PC-9 (cell line): Measurements from ENCODE around the gene ASB6. TPM values are rescaled to one million over a fixed set of nuclear protein-coding genes. Genes with fewer than 3 reads are reported as not detected.
A peak's percentile ranks its signal among the peaks of the same experiment; 100 is the strongest.

Experiments used
- BruUV-seq: library from RNA; stranded (reverse); fragments of 400-500 nt; replicated peaks from 2 replicates; lab custom pipeline; 2021; lab: Mats Ljungman, UMichigan
- CTCF ChIA-PET: fragments of 300-600 bp; sonication (Branson Sonifier 250); formaldehyde crosslinking; loops from one replicate; lab custom pipeline; 2022; ENCODE audit warnings: antibody characterized with exemption; lab: Charles Lee
- POLR2A ChIA-PET: fragments of 300-600 bp; sonication (Branson Sonifier 250); formaldehyde crosslinking; loops from one replicate; lab custom pipeline; 2022; ENCODE audit warnings: antibody characterized with exemption; ENCODE audit not compliant: unreplicated experiment; lab: Charles Lee
- DNase-seq, 2 experiments: peaks; one replicate each; pipeline versions ENCODE4 v3.0.0 to v3.0.0-alpha.2; 2015 to 2022; ENCODE audit warnings: mixed read lengths in 1 of 2
- H2AFZ ChIP-seq: fragments of 200-600 bp; sonication (generic); 2 replicates; pipeline ENCODE4 v1.8.1; 2017; ENCODE audit warnings: antibody characterized with exemption
- H3F3A ChIP-seq: fragments of 200-600 bp; sonication (generic); 2 replicates; pipeline ENCODE4 v1.8.1; 2017; ENCODE audit warnings: antibody characterized with exemption, mild to moderate bottlenecking, low read depth; ENCODE audit not compliant: insufficient read depth
- H3K27ac ChIP-seq: fragments of 200-600 bp; sonication (generic); 2 replicates; pipeline ENCODE4 v1.6.1; 2016; ENCODE audit warnings: mixed run types
- H3K27me3 ChIP-seq: fragments of 200-600 bp; sonication (generic); 2 replicates; pipeline ENCODE4 v1.6.1; 2016; ENCODE audit warnings: low read depth, mixed run types; ENCODE audit not compliant: insufficient read depth
- H3K36me3 ChIP-seq: fragments of 200-600 bp; sonication (generic); 2 replicates; pipeline ENCODE4 v1.6.1; 2016; ENCODE audit warnings: low read depth, mixed run types
- H3K4me1 ChIP-seq: fragments of 200-600 bp; sonication (generic); replicated peaks from 2 replicates; pipeline ENCODE4 v1.6.1; 2016; ENCODE audit warnings: mixed run types; ENCODE audit not compliant: insufficient read depth
- H3K4me2 ChIP-seq: fragments of 200-600 bp; sonication (generic); 2 replicates; pipeline ENCODE4 v1.6.1; 2017; ENCODE audit warnings: mixed run types
- H3K4me3 ChIP-seq: fragments of 200-600 bp; sonication (generic); 2 replicates; pipeline ENCODE4 v1.6.1; 2016; ENCODE audit warnings: mixed run types
- H3K79me2 ChIP-seq: fragments of 200-600 bp; sonication (generic); 2 replicates; pipeline ENCODE4 v1.6.1; 2017; ENCODE audit warnings: low read depth, mixed run types
- H3K9me2 ChIP-seq: fragments of 200-600 bp; sonication (generic); 2 replicates; pipeline ENCODE4 v1.8.1; 2017; ENCODE audit warnings: mild to moderate bottlenecking; ENCODE audit not compliant: insufficient read depth
- H3K9me3 ChIP-seq: fragments of 200-600 bp; sonication (generic); 2 replicates; pipeline ENCODE4 v1.8.1; 2016; ENCODE audit warnings: low read depth; ENCODE audit not compliant: insufficient read depth
- H4K20me1 ChIP-seq: fragments of 200-600 bp; sonication (generic); 2 replicates; pipeline ENCODE4 v1.8.1; 2017; ENCODE audit not compliant: insufficient read depth
- CTCF ChIP-seq: fragments of 200-600 bp; sonication (generic); conservative IDR thresholded peaks from 2 replicates; pipeline ENCODE4 v1.6.1; 2017; ENCODE audit warnings: mixed run types, antibody characterized with exemption, mild to moderate bottlenecking, moderate library complexity
- EZH2 ChIP-seq: fragments of 200-600 bp; sonication (generic); IDR thresholded peaks from 2 replicates; pipeline ENCODE4 v1.8.0; 2017; ENCODE audit warnings: antibody characterized with exemption, low read depth
- intact Hi-C: fragments of 100-400 bp; cut with micrococcal nuclease; formaldehyde crosslinking; loops from one replicate; pipeline ENCODE4 v1.10.0; 2022; ENCODE audit not compliant: unreplicated experiment
- total RNA-seq: library from RNA; stranded (reverse); gene quantifications from 2 replicates; pipeline ENCODE4 v1.2.3, GENCODE V29; 2021

ASB6 gene
- total RNA-seq, 1 experiment from 2014 or later, result 20.2 TPM

- no TSS peak for BruUV-seq
- Histone ChIP-seq H3K27ac (no peak overlapping the region), H3F3A (peaks cover 13% of the 10 kb centered on the region; the same call in 1 of the 2 replicates), H2AFZ (no peak overlapping the region), H3K79me2 (no peaks in the 10 kb centered on the region), H3K9me2 (no peaks in the 10 kb centered on the region), H3K4me1 (peaks cover 16% of the 10 kb centered on the region), H3K9me3 (no peaks in the 10 kb centered on the region), H3K4me3 (no peak overlapping the region), H3K36me3 (no peaks in the 10 kb centered on the region), H3K27me3 (no peaks in the 10 kb centered on the region), H3K4me2 (no peak overlapping the region), H4K20me1 (no peaks in the 10 kb centered on the region)
- POLR2A ChIA-PET, result no interaction called here
- peak; percentile 35 to 52 for DNase-seq
- TF ChIP-seq EZH2 (no peak), CTCF (no peak)
- CTCF ChIA-PET, result no interaction called here
- intact Hi-C loops, result no loop called here
Measured at GRCh38 chr9:129687391-129687790, 45.4 kb upstream of the ASB6 start.

DNA sequence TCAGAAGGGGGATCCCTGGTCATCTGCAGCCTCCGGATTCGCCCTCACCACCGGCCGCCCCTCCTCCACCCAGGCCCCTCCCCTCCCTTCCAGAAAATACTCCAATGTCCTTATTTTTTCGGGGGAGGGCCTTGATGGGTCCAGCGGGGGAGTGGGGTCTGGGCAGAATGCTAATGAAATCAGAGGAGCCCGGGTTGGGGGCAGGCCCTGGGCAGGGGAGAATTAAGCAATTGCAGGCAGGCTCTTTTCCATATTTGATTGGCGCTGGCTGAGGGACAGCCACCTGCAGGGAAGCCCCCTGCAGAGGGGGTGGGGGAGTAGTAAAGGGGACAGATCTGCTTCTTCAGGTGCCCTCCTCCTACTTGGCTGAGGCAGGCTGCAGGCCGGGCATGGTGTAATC, 44.8 kb upstream of the ASB6 start:
- no peak for TF ChIP-seq CTCF
- TF ChIP-seq EZH2, result no peak
- CTCF ChIA-PET, result no interaction called here
- no peaks in the 10 kb centered on the region for H3K9me3 ChIP-seq
- intact Hi-C loops, result no loop called here
- POLR2A ChIA-PET, result no interaction called here
- no peaks in the 10 kb centered on the region for H3K79me2 ChIP-seq
- no peaks in the 10 kb centered on the region for H3K9me2 ChIP-seq
- H4K20me1 ChIP-seq, result no peaks in the 10 kb centered on the region
- peaks cover 13% of the 10 kb centered on the region; the same call in 1 of the 2 replicates for H3F3A ChIP-seq
- H3K27me3 ChIP-seq, result no peaks in the 10 kb centered on the region
- peaks cover 16% of the 10 kb centered on the region for H3K4me1 ChIP-seq
- H2AFZ ChIP-seq, result no peak overlapping the region
- H3K27ac ChIP-seq, result no peak overlapping the region
- H3K4me3 ChIP-seq, result no peak overlapping the region
- BruUV-seq, result no TSS peak
- no peak for DNase-seq
- H3K36me3 ChIP-seq, result no peaks in the 10 kb centered on the region
- no peak overlapping the region for H3K4me2 ChIP-seq

- Histone ChIP-seq H3K27ac (no peak overlapping the region), H3F3A (peaks cover 13% of the 10 kb centered on the region; the same call in 1 of the 2 replicates), H2AFZ (no peak overlapping the region), H3K27me3 (no peaks in the 10 kb centered on the region), H3K4me2 (peak overlapping the region; percentile 50), H3K4me3 (no peak overlapping the region), H3K9me3 (no peaks in the 10 kb centered on the region), H4K20me1 (no peaks in the 10 kb centered on the region), H3K4me1 (peaks cover 16% of the 10 kb centered on the region), H3K9me2 (no peaks in the 10 kb centered on the region), H3K79me2 (no peaks in the 10 kb centered on the region), H3K36me3 (no peaks in the 10 kb centered on the region)
- TF ChIP-seq CTCF, result no peak
- TF ChIP-seq EZH2, result no peak
- intact Hi-C loops, result no loop called here
- DNase-seq, result no peak
- no TSS peak for BruUV-seq
- ChIA-PET CTCF (interaction anchor here (0.6 kb wide), 1 partner anchor 102 kb away, joined by 5 read pairs; no protein-coding TSS in a partner anchor), POLR2A (interaction anchor here (0.6 kb wide), 1 partner anchor 574 kb away, joined by 13 read pairs; no protein-coding TSS in a partner anchor)
Measured at GRCh38 chr9:129685933-129686259, 43.9 kb upstream of the ASB6 start.
